Measurements from ENCODE around the gene DYSF. TPM values are rescaled to one million over a fixed set of nuclear protein-coding genes. Genes with fewer than 3 reads are reported as not detected.

The DYSF gene
- total and polyA plus RNA-seq, 2 donors from 2014 or later = 11.3 to 19.8 TPM

DNA sequence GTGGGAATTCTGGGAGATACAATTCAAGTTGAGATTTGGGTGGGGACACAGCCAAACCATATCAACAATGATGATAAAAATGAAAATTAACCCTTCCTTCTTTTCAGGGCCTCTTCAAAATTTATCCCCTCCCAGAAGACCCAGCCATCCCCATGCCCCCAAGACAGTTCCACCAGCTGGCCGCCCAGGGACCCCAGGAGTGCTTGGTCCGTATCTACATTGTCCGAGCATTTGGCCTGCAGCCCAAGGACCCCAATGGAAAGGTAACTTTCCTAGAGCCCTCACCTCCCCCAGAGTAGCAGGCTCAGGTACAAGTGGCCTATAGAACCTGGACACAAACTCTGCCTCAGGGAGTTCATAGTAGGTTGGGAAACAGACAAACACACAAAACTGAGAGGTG, 205.4 kb downstream of the DYSF start:
- intact Hi-C loops (cut with DNase I) = no loop called here
- no peak for FAIRE-seq

DNA sequence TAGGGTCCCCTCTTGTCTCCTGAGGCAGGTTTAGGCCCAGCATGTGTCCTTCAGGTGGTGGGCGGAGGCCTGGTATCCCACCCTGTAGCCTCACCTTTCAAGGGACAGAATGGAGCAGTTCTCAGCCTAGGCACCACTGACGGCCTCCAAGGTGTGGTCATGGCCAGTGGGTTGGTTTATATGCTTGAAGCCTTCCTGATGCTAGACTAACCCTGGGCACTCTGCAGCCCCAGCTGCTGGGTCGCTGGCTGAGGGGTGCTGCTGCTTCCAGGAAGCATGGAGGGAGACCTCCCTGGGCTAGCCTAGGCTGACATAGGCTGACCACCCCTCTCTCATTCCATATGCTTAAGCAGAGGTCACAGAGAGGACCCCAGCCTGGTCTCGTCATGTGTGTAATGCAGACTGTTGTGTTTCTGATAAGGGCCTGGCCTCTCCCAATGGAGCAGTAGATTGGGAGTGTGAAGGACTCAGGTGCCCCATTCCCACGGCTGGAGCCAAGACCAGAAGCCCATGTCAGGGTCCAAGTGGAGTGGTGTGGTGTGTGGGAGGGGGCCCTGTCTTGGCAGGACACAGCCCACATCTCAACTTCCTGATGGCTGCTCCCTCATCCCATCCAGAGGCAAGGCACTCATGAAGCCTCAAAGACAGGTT, 206.6 kb downstream of the DYSF start:
- TF ChIP-seq, protein P1, sequence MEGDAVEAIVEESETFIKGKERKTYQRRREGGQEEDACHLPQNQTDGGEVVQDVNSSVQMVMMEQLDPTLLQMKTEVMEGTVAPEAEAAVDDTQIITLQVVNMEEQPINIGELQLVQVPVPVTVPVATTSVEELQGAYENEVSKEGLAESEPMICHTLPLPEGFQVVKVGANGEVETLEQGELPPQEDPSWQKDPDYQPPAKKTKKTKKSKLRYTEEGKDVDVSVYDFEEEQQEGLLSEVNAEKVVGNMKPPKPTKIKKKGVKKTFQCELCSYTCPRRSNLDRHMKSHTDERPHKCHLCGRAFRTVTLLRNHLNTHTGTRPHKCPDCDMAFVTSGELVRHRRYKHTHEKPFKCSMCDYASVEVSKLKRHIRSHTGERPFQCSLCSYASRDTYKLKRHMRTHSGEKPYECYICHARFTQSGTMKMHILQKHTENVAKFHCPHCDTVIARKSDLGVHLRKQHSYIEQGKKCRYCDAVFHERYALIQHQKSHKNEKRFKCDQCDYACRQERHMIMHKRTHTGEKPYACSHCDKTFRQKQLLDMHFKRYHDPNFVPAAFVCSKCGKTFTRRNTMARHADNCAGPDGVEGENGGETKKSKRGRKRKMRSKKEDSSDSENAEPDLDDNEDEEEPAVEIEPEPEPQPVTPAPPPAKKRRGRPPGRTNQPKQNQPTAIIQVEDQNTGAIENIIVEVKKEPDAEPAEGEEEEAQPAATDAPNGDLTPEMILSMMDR (IDR thresholded peaks at IDR 0.05; ENCODE audit: borderline replicate concordance, extremely low read depth, insufficient read depth) = no peak
- intact Hi-C loops (cut with DNase I) = no loop called here
- H3K27ac ChIP-seq (ENCODE audit: low read depth in 2 of 2, low read length in 2 of 2) = no peak overlapping the region
- no peaks in the 10 kb centered on the region for H3K36me3 ChIP-seq (ENCODE audit: control insufficient read depth in 2 of 3, insufficient read depth in 3 of 3, low read length in 3 of 3)
- no peak overlapping the region for H3K4me3 ChIP-seq (ENCODE audit: low read length in 3 of 3)
- H3K9ac ChIP-seq (ENCODE audit: low read length in 3 of 3) = no peak overlapping the region
- no peaks in the 10 kb centered on the region for H3K4me1 ChIP-seq (ENCODE audit: control insufficient read depth in 2 of 3, insufficient read depth in 2 of 3, low read depth in 1 of 3, low read length in 3 of 3)
- no peaks in the 10 kb centered on the region for H3K27me3 ChIP-seq (ENCODE audit: control insufficient read depth, insufficient read depth, low read length)
- peaks cover 0 to 7% (median 2%) of the 10 kb centered on the region in 3 donors for H3K9me3 ChIP-seq (ENCODE audit: control insufficient read depth in 2 of 3, insufficient read depth in 1 of 3, low read length in 3 of 3)
- DNase-seq (peak in 1 of 5 donors; percentile 52), FAIRE-seq (no peak)

More for the DNA sequence above, 205.4 kb downstream of the DYSF start:
- H3K27ac ChIP-seq (ENCODE audit: low read depth in 2 of 2, low read length in 2 of 2) = no peak overlapping the region
- peak in 1 of 5 donors; percentile 58 for DNase-seq
- no peaks in the 10 kb centered on the region for H3K27me3 ChIP-seq (ENCODE audit: control insufficient read depth, insufficient read depth, low read length)
- no peaks in the 10 kb centered on the region for H3K4me1 ChIP-seq (ENCODE audit: control insufficient read depth in 2 of 3, insufficient read depth in 2 of 3, low read depth in 1 of 3, low read length in 3 of 3)
- H3K4me3 ChIP-seq (ENCODE audit: low read length in 3 of 3) = no peak overlapping the region
- H3K36me3 ChIP-seq (ENCODE audit: control insufficient read depth in 2 of 3, insufficient read depth in 3 of 3, low read length in 3 of 3) = no peaks in the 10 kb centered on the region
- H3K9ac ChIP-seq (ENCODE audit: low read length in 3 of 3) = no peak overlapping the region
- peaks cover 0 to 7% (median 2%) of the 10 kb centered on the region in 3 donors for H3K9me3 ChIP-seq (ENCODE audit: control insufficient read depth in 2 of 3, insufficient read depth in 1 of 3, low read length in 3 of 3)
- TF ChIP-seq, protein P1 (IDR thresholded peaks at IDR 0.05; ENCODE audit: borderline replicate concordance, extremely low read depth, insufficient read depth) = no peak

DNA sequence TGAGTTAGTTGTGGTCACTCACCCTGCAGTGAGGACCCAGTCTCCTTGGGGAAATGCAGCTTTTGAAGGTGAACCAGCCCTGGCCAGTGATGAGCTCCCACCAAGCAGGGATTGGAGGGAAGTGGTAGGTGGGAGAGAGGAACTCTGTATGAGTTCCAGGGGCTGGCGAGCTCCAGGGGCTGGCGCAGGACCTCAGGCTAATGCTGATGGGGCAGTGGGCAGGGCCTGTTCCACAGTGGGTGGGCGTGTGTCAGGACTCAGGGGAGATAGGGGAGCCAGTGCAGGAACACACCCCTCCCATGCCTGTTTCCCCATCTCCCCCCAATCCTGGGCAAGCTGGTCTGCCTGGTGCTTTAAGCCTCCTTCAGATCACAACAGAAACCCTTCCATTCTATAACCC, 208.4 kb downstream of the DYSF start:
- no peak for FAIRE-seq
- Histone ChIP-seq H3K27me3 (ENCODE audit: control insufficient read depth, insufficient read depth, low read length) (no peaks in the 10 kb centered on the region), H3K9me3 (ENCODE audit: control insufficient read depth in 2 of 3, insufficient read depth in 1 of 3, low read length in 3 of 3) (peaks cover 0 to 7% (median 2%) of the 10 kb centered on the region in 3 donors), H3K4me1 (ENCODE audit: control insufficient read depth in 2 of 3, insufficient read depth in 2 of 3, low read depth in 1 of 3, low read length in 3 of 3) (no peaks in the 10 kb centered on the region), H3K27ac (ENCODE audit: low read depth in 2 of 2, low read length in 2 of 2) (no peak overlapping the region), H3K36me3 (ENCODE audit: control insufficient read depth in 2 of 3, insufficient read depth in 3 of 3, low read length in 3 of 3) (no peaks in the 10 kb centered on the region), H3K4me3 (ENCODE audit: low read length in 3 of 3) (no peak overlapping the region), H3K9ac (ENCODE audit: low read length in 3 of 3) (no peak overlapping the region)
- intact Hi-C loops (cut with DNase I) = no loop called here
- TF ChIP-seq, protein P1 (IDR thresholded peaks at IDR 0.05; ENCODE audit: borderline replicate concordance, extremely low read depth, insufficient read depth) = no peak
- DNase-seq = peak in 1 of 5 donors; percentile 43

All from kidney (tissue), 14 donors.